Testis (tissue), 2 donors: ENCODE data around the gene ST3GAL5.

Source experiments
- POLR2A ChIP-seq: fragments of 450-650 bp; IDR thresholded peaks from one replicate; pipeline ENCODE4 v1.6.1; 2017; ENCODE audit warnings: antibody characterized with exemption, mild to moderate bottlenecking, moderate library complexity
- TF ChIP-seq, protein P1 (sequence below), 3 experiments: fragments of 450-650 bp in 2 of 3; fragments of 200-600 bp in 1 of 3; sonication (generic) in 1 of 3; IDR thresholded peaks; one replicate each; pipeline ENCODE4 v1.5.1; 2016 to 2019; ENCODE audit warnings: antibody characterized with exemption in 3 of 3, mild to moderate bottlenecking in 2 of 3, moderate library complexity in 1 of 3

DNA sequence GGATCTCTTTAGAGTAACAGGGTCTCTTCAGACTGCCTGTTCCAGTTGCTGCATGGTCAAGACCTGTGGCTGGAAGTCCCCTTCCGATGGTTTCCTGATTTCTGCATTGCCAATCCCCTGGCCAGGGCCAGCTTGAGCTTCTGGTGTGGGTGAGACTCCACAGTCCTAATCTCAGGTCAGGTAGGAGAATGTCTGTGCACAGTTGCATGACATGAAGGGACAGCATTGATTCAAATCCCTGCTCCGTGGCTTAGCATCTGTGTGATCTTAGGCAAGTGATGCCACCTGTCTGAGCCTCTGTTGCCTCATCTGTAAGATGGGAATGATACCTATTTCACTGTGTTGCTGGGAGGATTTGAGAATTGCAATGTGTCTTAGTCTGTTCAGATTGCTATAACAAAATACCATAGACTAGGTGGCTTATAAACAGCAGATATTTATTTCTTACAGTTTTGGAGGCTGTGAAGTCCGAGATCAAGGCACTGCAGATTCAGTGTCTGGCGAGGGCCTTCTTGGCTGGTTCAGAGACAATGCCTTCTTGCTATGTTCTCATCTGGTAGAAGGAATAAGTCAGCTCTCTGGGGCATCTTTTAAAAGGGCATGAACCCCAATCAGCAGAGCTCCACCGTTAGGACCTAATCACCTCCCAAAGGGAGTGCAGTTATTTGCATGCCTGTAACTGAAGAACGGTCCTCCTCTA is 68.8 kb downstream of the ST3GAL5 start:
- TF ChIP-seq, protein P1, sequence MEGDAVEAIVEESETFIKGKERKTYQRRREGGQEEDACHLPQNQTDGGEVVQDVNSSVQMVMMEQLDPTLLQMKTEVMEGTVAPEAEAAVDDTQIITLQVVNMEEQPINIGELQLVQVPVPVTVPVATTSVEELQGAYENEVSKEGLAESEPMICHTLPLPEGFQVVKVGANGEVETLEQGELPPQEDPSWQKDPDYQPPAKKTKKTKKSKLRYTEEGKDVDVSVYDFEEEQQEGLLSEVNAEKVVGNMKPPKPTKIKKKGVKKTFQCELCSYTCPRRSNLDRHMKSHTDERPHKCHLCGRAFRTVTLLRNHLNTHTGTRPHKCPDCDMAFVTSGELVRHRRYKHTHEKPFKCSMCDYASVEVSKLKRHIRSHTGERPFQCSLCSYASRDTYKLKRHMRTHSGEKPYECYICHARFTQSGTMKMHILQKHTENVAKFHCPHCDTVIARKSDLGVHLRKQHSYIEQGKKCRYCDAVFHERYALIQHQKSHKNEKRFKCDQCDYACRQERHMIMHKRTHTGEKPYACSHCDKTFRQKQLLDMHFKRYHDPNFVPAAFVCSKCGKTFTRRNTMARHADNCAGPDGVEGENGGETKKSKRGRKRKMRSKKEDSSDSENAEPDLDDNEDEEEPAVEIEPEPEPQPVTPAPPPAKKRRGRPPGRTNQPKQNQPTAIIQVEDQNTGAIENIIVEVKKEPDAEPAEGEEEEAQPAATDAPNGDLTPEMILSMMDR (IDR thresholded peaks at IDR 0.05), result no peak
- no peak for TF ChIP-seq POLR2A
